Kidney epithelial cell (primary cell): Measurements from ENCODE around the gene KCNAB1. TPM values are rescaled to one million over a fixed set of nuclear protein-coding genes. Genes with fewer than 3 reads are reported as not detected.

Experiments used
- DNase-seq: peaks from one replicate; pipeline ENCODE4 v3.0.0-alpha.2; 2010; ENCODE audit warnings: low read depth
- H3K27me3 ChIP-seq: 2 replicates; pipeline ENCODE4 v1.6.0; 2011; ENCODE audit warnings: low read length; ENCODE audit not compliant: control insufficient read depth, insufficient read depth
- H3K36me3 ChIP-seq: 2 replicates; pipeline ENCODE4 v1.5.1; 2011; ENCODE audit warnings: low read length; ENCODE audit not compliant: control insufficient read depth, insufficient read depth
- H3K4me3 ChIP-seq: 2 replicates; pipeline ENCODE4 v1.5.1; 2011; ENCODE audit warnings: low read depth, mild to moderate bottlenecking, control low read depth, low read length
- CTCF ChIP-seq: IDR thresholded peaks from 2 replicates; pipeline ENCODE4 v1.5.1; 2011; ENCODE audit warnings: mild to moderate bottlenecking, moderate library complexity, low read length, control low read depth, inconsistent platforms; ENCODE audit not compliant: insufficient read depth, poor library complexity, severe bottlenecking
- total RNA-seq: library from RNA; depleted of rRNA; stranded (reverse); fragments of >200 nt; gene quantifications from 2 replicates; pipeline ENCODE4 v1.2.3, GENCODE V29; 2015

KCNAB1 gene
- total RNA-seq, 1 donor from 2014 or later = not detected

GRCh38 chr3:156522673-156523072 lies 402.3 kb downstream of the KCNAB1 start:
- no peak for DNase-seq
- H3K4me3 ChIP-seq = no peak overlapping the region
- H3K27me3 ChIP-seq = no peaks in the 10 kb centered on the region
- TF ChIP-seq CTCF = no peak
- no peaks in the 10 kb centered on the region for H3K36me3 ChIP-seq

- H3K27me3 ChIP-seq = no peaks in the 10 kb centered on the region
- no peak for TF ChIP-seq CTCF
- H3K4me3 ChIP-seq = no peak overlapping the region
- DNase-seq = no peak
- no peaks in the 10 kb centered on the region for H3K36me3 ChIP-seq
Observed at GRCh38 chr3:156525808-156526207, 405.4 kb downstream of the KCNAB1 start.

GRCh38 chr3:156527060-156527459 lies 406.7 kb downstream of the KCNAB1 start:
- Histone ChIP-seq H3K36me3 (no peaks in the 10 kb centered on the region), H3K4me3 (no peak overlapping the region), H3K27me3 (no peaks in the 10 kb centered on the region)
- TF ChIP-seq CTCF = no peak
- DNase-seq = no peak

GRCh38 chr3:156530980-156531379 lies 410.6 kb downstream of the KCNAB1 start:
- Histone ChIP-seq H3K27me3 (no peaks in the 10 kb centered on the region), H3K36me3 (no peaks in the 10 kb centered on the region), H3K4me3 (no peak overlapping the region)
- no peak for TF ChIP-seq CTCF
- no peak for DNase-seq

GRCh38 chr3:156532730-156533129 lies 412.4 kb downstream of the KCNAB1 start:
- Histone ChIP-seq H3K4me3 (no peak overlapping the region), H3K27me3 (no peaks in the 10 kb centered on the region), H3K36me3 (no peaks in the 10 kb centered on the region)
- no peak for DNase-seq
- no peak for TF ChIP-seq CTCF

- DNase-seq = no peak
- no peak overlapping the region for H3K4me3 ChIP-seq
- TF ChIP-seq CTCF = no peak
- no peaks in the 10 kb centered on the region for H3K36me3 ChIP-seq
- H3K27me3 ChIP-seq = no peaks in the 10 kb centered on the region
Observed at GRCh38 chr3:156533205-156533604, 412.8 kb downstream of the KCNAB1 start.
